B cell (primary cell): ENCODE data around the gene PGM1. TPM values are rescaled to one million over a fixed set of nuclear protein-coding genes. Genes with fewer than 3 reads are reported as not detected.

Experiments used
- ATAC-seq: fragments of 200-7000 bp; cut with Tn5 transposase; one replicate; pipeline ENCODE4 v1.10.0; 2021; ENCODE audit warnings: low read depth, mild to moderate bottlenecking, moderate number of reproducible peaks, moderate library complexity
- CTCF ChIA-PET: fragments of 350-600 bp; sonication (Branson Sonifier 250); formaldehyde crosslinking; loops from one replicate; lab custom pipeline; 2021; ENCODE audit warnings: antibody characterized with exemption, inconsistent platforms; lab: Charles Lee
- POLR2A ChIA-PET: fragments of 350-600 bp; sonication (Branson Sonifier 250); formaldehyde crosslinking; loops from one replicate; lab custom pipeline; 2021; ENCODE audit warnings: antibody characterized with exemption; lab: Charles Lee
- DNase-seq: peaks from one replicate; pipeline ENCODE4 v3.0.0; 2013
- H2AFZ ChIP-seq: 2 replicates; pipeline ENCODE4 v1.6.1; 2012; ENCODE audit warnings: mild to moderate bottlenecking, low read depth, low read length; ENCODE audit not compliant: insufficient read depth, poor library complexity, severe bottlenecking
- H3K27ac ChIP-seq, 2 donors: 1 replicate in 1 of 2; 2 replicates in 1 of 2; pipeline ENCODE4 v1.5.1; 2012 to 2013; ENCODE audit warnings: low read length in 2 of 2, mild to moderate bottlenecking in 2 of 2, moderate library complexity in 1 of 2
- H3K27me3 ChIP-seq, 4 experiments: fragments of 200-600 bp in 1 of 4; sonication (generic) in 1 of 4; replicated peaks in 1 of 4; 1 replicate in 2 of 4; 2 replicates in 2 of 4; pipeline versions ENCODE4 v1.6.1 to v1.7.0; 2013 to 2016; ENCODE audit warnings: low read length in 3 of 4, mild to moderate bottlenecking in 2 of 4, mixed read lengths in 1 of 4, moderate library complexity in 1 of 4; ENCODE audit not compliant: insufficient read depth in 4 of 4, control insufficient read depth in 3 of 4; ENCODE audit errors: control extremely low read depth in 1 of 4
- H3K36me3 ChIP-seq, 2 experiments: replicated peaks in 1 of 2; 1 replicate in 1 of 2; 2 replicates in 1 of 2; pipeline versions ENCODE4 v1.6.1 to v1.7.1; 2013; ENCODE audit warnings: low read length in 1 of 2; ENCODE audit not compliant: insufficient read depth in 2 of 2, control insufficient read depth in 1 of 2; ENCODE audit errors: control extremely low read depth in 1 of 2, extremely low read depth in 1 of 2
- H3K4me1 ChIP-seq, 2 donors: fragments of 200-600 bp in 1 of 2; sonication (generic) in 1 of 2; 1 replicate in 1 of 2; 2 replicates in 1 of 2; pipeline versions ENCODE4 v1.5.1 to v1.6.1; 2013 to 2017; ENCODE audit warnings: low read length in 2 of 2; ENCODE audit not compliant: control insufficient read depth in 2 of 2, insufficient read depth in 2 of 2
- H3K4me2 ChIP-seq: replicated peaks from 2 replicates; pipeline ENCODE3; 2012; ENCODE audit warnings: mild to moderate bottlenecking, low read depth, low read length; ENCODE audit not compliant: poor library complexity, severe bottlenecking
- H3K4me3 ChIP-seq, 5 experiments: fragments of 200-600 bp in 1 of 5; sonication (generic) in 1 of 5; 1 replicate in 3 of 5; 2 replicates in 2 of 5; pipeline versions ENCODE4 v1.5.1 to v1.7.0; 2011 to 2016; ENCODE audit warnings: low read length in 4 of 5, mild to moderate bottlenecking in 4 of 5, low read depth in 2 of 5, control low read depth in 1 of 5, moderate library complexity in 1 of 5; ENCODE audit not compliant: insufficient read depth in 1 of 5; ENCODE audit errors: control extremely low read depth in 1 of 5, extremely low read depth in 1 of 5
- H3K79me2 ChIP-seq: fragments of 200-600 bp; sonication (generic); one replicate; pipeline ENCODE4 v1.6.0; 2016; ENCODE audit warnings: low read length; ENCODE audit not compliant: control insufficient read depth, insufficient read depth
- H3K9ac ChIP-seq: fragments of 200-600 bp; sonication (generic); 2 replicates; pipeline ENCODE4 v1.6.1; 2017; ENCODE audit warnings: mild to moderate bottlenecking, low read length, moderate library complexity
- H3K9me3 ChIP-seq, 3 donors: one replicate each; pipeline versions ENCODE4 v1.6.1 to v1.7.1; 2013; ENCODE audit warnings: low read length in 2 of 3; ENCODE audit not compliant: control insufficient read depth in 2 of 3, insufficient read depth in 1 of 3; ENCODE audit errors: control extremely low read depth in 1 of 3
- H4K20me1 ChIP-seq: 2 replicates; pipeline ENCODE4 v1.6.0; 2012; ENCODE audit warnings: mild to moderate bottlenecking, low read length; ENCODE audit not compliant: insufficient read depth, control insufficient read depth, poor library complexity, severe bottlenecking
- H3K27ac Mint-ChIP-seq: one replicate; pipeline ENCODE4 v1.8.0; 2021; ENCODE audit warnings: mixed read lengths
- H3K27me3 Mint-ChIP-seq: one replicate; pipeline ENCODE4 v1.8.0; 2021; ENCODE audit warnings: mixed read lengths
- H3K4me1 Mint-ChIP-seq: one replicate; pipeline ENCODE4 v1.8.0; 2021; ENCODE audit warnings: mixed read lengths
- H3K4me3 Mint-ChIP-seq: one replicate; pipeline ENCODE4 v1.8.0; 2021; ENCODE audit warnings: mixed read lengths
- H3K9me3 Mint-ChIP-seq: one replicate; pipeline ENCODE4 v1.8.0; 2022; ENCODE audit warnings: mixed read lengths; ENCODE audit not compliant: insufficient read depth
- EZH2 ChIP-seq: IDR thresholded peaks from 2 replicates; pipeline ENCODE4 v1.6.1; 2012; ENCODE audit warnings: borderline replicate concordance, low read depth, mild to moderate bottlenecking, moderate library complexity, low read length; ENCODE audit not compliant: insufficient read depth, poor library complexity, severe bottlenecking
- WGBS: methylation state at CpG from one replicate; pipeline ENCODE4 v1.1.5; 2013; ENCODE audit warnings: missing lambda C conversion rate; ENCODE audit not compliant: insufficient coverage; 5-methylcytosine and 5-hydroxymethylcytosine counted together
- intact Hi-C: fragments of 100-400 bp; cut with micrococcal nuclease; formaldehyde crosslinking; loops from one replicate; pipeline ENCODE4 v1.10.0; 2022
- polyA plus RNA-seq: library from polyadenylated mRNA; depleted of rRNA; stranded (reverse); fragments of >200 nt; gene quantifications from 2 replicates; pipeline ENCODE4 v1.2.3, GENCODE V29; 2012
- total RNA-seq, 2 donors: library from RNA; stranded (reverse); fragments of 120-200 nt in 1 of 2; gene quantifications; 1 replicate in 1 of 2; 2 replicates in 1 of 2; pipeline versions ENCODE4 v1.2.3 to v1.2.4, GENCODE V29; 2013 to 2022
- TF ChIP-seq, protein P1 (sequence below): fragments of 200-600 bp; IDR thresholded peaks from one replicate; pipeline ENCODE4 v1.8.0; 2022; ENCODE audit warnings: antibody characterized with exemption, mild to moderate bottlenecking

Gene PGM1
- total and polyA plus RNA-seq, 2 donors (not counting 1 experiment from before 2014, with no cell fraction given) = 4.2 to 13.2 TPM

DNA sequence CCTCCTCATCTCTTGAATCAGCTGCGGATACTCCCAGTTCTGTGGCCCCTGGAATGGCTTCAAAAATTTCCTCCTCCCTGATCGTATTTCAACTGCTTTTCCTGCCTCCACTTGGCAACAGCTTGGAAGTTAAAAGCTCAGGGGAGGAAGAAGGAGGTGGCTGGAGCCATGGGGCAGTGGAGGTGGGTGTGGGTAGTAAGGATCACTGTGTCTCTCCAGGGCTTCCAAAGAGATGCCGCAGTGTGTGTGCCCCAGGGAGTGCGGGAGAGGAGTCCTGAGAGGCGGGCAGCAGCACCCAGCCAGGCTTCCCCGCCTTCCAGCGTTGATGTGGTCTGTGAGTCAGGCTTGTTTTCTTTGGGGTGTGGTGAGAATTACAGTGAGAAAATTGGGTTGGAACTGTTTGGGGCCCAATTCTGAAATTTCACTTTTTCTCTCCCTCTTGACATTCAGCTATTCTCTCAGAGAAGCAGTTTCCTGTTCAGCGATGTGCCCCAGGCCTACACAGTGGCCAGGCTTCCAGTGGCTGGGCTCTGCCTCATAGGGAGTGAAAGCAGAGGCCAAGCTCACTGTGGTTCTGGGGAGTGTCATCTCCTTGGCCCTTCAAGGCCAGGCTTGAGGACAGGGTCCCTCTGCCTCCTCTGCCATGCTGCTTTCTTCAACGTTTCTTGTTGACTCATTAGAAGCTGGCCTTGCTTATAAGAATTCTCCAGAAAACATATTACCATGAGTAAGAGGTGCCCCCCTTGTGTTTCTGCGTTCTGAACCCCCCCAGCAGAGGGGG lies 69.0 kb downstream of the PGM1 start:
- no peaks in the 10 kb centered on the region for H3K9me3 Mint-ChIP-seq
- ChIA-PET CTCF (interaction anchor here (1.3 kb wide), 2 partner anchors 12 to 247 kb away, joined by 3 read pairs; no protein-coding TSS in a partner anchor), POLR2A (no interaction called here)
- Histone ChIP-seq H2AFZ (no peak overlapping the region), H3K79me2 (no peaks in the 10 kb centered on the region), H3K9me3 (peaks cover 0 to 5% (median 0%) of the 10 kb centered on the region in 3 donors), H3K9ac (no peak overlapping the region), H3K4me2 (no peak overlapping the region), H4K20me1 (no peaks in the 10 kb centered on the region), H3K36me3 (no peaks in the 10 kb centered on the region), H3K4me1 (no peaks in the 10 kb centered on the region), H3K4me3 (no peak overlapping the region), H3K27me3 (no peaks in the 10 kb centered on the region), H3K27ac (no peak overlapping the region)
- intact Hi-C loops = no loop called here
- no peaks in the 10 kb centered on the region for H3K27me3 Mint-ChIP-seq
- DNase-seq (no peak), ATAC-seq (no peak)
- no peak overlapping the region for H3K27ac Mint-ChIP-seq
- no peak for TF ChIP-seq EZH2
- TF ChIP-seq, protein P1, sequence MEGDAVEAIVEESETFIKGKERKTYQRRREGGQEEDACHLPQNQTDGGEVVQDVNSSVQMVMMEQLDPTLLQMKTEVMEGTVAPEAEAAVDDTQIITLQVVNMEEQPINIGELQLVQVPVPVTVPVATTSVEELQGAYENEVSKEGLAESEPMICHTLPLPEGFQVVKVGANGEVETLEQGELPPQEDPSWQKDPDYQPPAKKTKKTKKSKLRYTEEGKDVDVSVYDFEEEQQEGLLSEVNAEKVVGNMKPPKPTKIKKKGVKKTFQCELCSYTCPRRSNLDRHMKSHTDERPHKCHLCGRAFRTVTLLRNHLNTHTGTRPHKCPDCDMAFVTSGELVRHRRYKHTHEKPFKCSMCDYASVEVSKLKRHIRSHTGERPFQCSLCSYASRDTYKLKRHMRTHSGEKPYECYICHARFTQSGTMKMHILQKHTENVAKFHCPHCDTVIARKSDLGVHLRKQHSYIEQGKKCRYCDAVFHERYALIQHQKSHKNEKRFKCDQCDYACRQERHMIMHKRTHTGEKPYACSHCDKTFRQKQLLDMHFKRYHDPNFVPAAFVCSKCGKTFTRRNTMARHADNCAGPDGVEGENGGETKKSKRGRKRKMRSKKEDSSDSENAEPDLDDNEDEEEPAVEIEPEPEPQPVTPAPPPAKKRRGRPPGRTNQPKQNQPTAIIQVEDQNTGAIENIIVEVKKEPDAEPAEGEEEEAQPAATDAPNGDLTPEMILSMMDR = no peak
- WGBS = 90% methylated on average over 8 of the region's 10 CpGs
- H3K4me3 Mint-ChIP-seq = no peak overlapping the region
- no peaks in the 10 kb centered on the region for H3K4me1 Mint-ChIP-seq

DNA sequence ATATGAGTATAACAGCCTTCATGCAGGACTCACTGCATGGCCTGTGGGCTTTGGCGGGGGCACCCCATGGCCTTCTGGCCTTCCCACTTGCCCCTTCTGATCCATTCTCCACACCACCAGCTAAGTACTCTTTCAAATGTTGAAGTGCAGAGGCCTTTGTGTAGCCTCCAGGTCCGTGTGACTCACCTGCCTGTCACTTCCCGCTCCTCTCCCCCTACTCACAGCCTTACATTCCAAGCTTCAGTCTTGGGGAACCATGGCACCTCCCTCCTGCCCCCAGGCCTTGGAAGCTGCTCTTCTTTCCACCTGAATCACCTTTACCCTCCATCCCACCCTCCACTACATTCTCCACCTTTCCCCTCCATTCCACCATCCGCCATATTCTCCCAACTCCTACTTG lies 69.6 kb downstream of the PGM1 start:
- no peak for TF ChIP-seq EZH2
- TF ChIP-seq, protein P1 = no peak
- H2AFZ ChIP-seq = no peak overlapping the region
- Mint-ChIP-seq H3K27me3 (no peaks in the 10 kb centered on the region), H3K4me3 (no peak overlapping the region), H3K4me1 (no peaks in the 10 kb centered on the region), H3K27ac (no peak overlapping the region), H3K9me3 (no peaks in the 10 kb centered on the region)
- H3K4me1 ChIP-seq = no peaks in the 10 kb centered on the region
- H4K20me1 ChIP-seq = no peaks in the 10 kb centered on the region
- no peak for ATAC-seq
- intact Hi-C loops = no loop called here
- CTCF ChIA-PET = interaction anchor here (1.3 kb wide), 2 partner anchors 12 to 246 kb away, joined by 3 read pairs; no protein-coding TSS in a partner anchor
- POLR2A ChIA-PET = no interaction called here
- no peaks in the 10 kb centered on the region for H3K79me2 ChIP-seq
- H3K27me3 ChIP-seq = no peaks in the 10 kb centered on the region
- H3K36me3 ChIP-seq = no peaks in the 10 kb centered on the region
- no peak overlapping the region for H3K27ac ChIP-seq
- H3K4me3 ChIP-seq = no peak overlapping the region
- WGBS = 94% methylated on average over 4 of the region's 4 CpGs
- H3K9ac ChIP-seq = no peak overlapping the region
- H3K4me2 ChIP-seq = no peak overlapping the region
- peaks cover 0 to 5% (median 0%) of the 10 kb centered on the region in 3 donors for H3K9me3 ChIP-seq
- no peak for DNase-seq
